HG02610 (cell line): ENCODE results near the gene CLIC1.

Experiments used
- ATAC-seq: cut with Tn5 transposase; IDR thresholded peaks from one replicate; pipeline ENCODE4 v1.9.1; 2021; ENCODE audit warnings: mild to moderate bottlenecking, moderate library complexity; ENCODE audit not compliant: unreplicated experiment

The CLIC1 gene

DNA sequence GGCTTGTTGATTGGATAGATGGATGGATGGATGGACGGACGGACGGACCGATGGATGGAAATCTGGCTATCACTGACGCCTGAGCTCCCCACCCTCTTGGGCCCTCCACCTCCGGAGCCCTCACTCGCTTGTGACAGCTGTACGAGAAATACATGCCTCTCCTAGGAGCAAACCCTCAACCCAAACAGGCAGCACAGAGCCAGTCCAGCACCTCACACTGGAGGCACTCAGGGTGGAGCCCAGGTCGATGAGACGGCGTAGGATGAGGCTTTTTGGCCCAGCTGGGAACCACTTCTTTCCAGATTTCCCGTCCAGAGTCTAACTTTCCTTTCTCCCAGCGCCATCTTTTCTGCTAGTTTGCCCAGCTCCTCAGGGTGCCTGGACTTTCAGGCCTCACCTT, 52.7 kb downstream of the CLIC1 start:
- no peak for ATAC-seq

DNA sequence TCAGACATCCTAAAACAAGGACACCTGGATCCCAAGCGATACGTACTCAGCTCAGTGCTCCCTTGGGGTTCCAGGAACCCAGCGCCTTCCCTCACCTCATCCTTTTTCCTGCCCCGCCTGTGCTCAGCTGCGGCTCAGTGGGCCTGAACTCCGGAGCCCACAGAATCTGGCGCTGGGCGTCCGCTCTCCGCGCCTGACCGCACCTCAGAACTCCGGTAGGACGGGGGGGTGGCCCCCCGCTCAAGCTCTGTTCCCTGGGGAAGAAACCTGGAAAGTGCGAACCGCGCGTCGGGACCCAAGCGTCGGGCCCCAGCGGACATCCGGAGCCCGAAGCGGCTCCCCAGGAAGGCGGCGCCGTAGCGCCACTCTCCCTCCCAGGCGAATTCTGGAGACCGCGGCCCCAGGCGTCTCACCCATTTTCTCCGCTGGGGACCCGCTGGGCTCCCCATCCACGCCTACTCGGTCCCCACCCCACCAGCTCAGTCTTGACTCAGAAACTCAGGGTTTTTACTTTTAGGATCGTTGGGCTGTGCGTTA, 55.1 kb downstream of the CLIC1 start:
- no peak for ATAC-seq
